ENCODE results near the gene ANO5.
"Not testable (repeated sequence)": the region's sequence is repeated elsewhere in the genome, so short reads cannot be mapped to it uniquely, and the experiment has no call there.

DNA sequence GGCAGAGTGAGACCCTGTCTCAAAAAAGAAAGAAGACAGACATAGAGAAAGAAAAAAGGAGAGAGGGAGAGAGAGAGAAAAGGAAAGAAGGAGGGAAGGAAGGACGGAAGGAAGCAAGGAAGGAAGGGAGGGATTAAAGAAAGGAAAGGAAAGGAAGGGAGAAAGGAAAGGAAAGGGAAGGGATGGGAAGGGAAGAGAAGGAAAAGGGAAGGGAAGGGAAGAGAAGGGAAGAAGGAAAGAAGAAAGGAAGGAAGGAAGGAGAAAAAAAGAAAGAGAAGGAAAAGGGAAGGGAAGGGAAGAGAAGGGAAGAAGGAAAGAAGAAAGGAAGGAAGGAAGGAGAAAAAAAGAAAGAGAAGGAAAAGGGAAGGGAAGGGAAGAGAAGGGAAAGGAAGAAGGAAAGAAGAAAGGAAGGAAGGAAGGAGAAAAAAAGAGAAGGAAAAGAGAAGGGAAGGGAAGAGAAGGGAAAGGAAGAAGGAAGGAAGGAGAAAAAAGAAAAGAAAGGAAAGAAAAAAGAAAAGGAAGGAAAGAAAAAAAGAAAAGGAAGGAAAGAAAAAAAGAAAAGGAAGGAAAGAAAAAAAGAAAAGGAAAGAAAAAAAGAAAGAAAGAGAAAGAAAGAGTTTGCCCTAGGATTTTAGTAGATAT, 76.2 kb downstream of the ANO5 start:
- TF ChIP-seq, protein P1, sequence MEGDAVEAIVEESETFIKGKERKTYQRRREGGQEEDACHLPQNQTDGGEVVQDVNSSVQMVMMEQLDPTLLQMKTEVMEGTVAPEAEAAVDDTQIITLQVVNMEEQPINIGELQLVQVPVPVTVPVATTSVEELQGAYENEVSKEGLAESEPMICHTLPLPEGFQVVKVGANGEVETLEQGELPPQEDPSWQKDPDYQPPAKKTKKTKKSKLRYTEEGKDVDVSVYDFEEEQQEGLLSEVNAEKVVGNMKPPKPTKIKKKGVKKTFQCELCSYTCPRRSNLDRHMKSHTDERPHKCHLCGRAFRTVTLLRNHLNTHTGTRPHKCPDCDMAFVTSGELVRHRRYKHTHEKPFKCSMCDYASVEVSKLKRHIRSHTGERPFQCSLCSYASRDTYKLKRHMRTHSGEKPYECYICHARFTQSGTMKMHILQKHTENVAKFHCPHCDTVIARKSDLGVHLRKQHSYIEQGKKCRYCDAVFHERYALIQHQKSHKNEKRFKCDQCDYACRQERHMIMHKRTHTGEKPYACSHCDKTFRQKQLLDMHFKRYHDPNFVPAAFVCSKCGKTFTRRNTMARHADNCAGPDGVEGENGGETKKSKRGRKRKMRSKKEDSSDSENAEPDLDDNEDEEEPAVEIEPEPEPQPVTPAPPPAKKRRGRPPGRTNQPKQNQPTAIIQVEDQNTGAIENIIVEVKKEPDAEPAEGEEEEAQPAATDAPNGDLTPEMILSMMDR (tag by site-specific recombination; IDR thresholded peaks at IDR 0.05): not testable (repeated sequence)
- TF ChIP-seq EGR2 (tag by site-specific recombination; IDR thresholded peaks at IDR 0.05; ENCODE audit: low read depth); KLF16 (tag by site-specific recombination; IDR thresholded peaks at IDR 0.05); ZNF2 (tag by site-specific recombination; IDR thresholded peaks at IDR 0.05); ZNF302 (tag by site-specific recombination; IDR thresholded peaks at IDR 0.05; ENCODE audit: low read depth); ZNF184 (tag by site-specific recombination; IDR thresholded peaks at IDR 0.05); ZNF350 (tag by site-specific recombination; IDR thresholded peaks at IDR 0.05); ZFP3 (tag by site-specific recombination; IDR thresholded peaks at IDR 0.05; ENCODE audit: low read depth); ZNF843 (tag by site-specific recombination; IDR thresholded peaks at IDR 0.05): not testable (repeated sequence)
- TF ChIP-seq, protein P2, sequence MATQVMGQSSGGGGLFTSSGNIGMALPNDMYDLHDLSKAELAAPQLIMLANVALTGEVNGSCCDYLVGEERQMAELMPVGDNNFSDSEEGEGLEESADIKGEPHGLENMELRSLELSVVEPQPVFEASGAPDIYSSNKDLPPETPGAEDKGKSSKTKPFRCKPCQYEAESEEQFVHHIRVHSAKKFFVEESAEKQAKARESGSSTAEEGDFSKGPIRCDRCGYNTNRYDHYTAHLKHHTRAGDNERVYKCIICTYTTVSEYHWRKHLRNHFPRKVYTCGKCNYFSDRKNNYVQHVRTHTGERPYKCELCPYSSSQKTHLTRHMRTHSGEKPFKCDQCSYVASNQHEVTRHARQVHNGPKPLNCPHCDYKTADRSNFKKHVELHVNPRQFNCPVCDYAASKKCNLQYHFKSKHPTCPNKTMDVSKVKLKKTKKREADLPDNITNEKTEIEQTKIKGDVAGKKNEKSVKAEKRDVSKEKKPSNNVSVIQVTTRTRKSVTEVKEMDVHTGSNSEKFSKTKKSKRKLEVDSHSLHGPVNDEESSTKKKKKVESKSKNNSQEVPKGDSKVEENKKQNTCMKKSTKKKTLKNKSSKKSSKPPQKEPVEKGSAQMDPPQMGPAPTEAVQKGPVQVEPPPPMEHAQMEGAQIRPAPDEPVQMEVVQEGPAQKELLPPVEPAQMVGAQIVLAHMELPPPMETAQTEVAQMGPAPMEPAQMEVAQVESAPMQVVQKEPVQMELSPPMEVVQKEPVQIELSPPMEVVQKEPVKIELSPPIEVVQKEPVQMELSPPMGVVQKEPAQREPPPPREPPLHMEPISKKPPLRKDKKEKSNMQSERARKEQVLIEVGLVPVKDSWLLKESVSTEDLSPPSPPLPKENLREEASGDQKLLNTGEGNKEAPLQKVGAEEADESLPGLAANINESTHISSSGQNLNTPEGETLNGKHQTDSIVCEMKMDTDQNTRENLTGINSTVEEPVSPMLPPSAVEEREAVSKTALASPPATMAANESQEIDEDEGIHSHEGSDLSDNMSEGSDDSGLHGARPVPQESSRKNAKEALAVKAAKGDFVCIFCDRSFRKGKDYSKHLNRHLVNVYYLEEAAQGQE (tag by site-specific recombination; IDR thresholded peaks at IDR 0.05): not testable (repeated sequence)
- TF ChIP-seq, protein P3, sequence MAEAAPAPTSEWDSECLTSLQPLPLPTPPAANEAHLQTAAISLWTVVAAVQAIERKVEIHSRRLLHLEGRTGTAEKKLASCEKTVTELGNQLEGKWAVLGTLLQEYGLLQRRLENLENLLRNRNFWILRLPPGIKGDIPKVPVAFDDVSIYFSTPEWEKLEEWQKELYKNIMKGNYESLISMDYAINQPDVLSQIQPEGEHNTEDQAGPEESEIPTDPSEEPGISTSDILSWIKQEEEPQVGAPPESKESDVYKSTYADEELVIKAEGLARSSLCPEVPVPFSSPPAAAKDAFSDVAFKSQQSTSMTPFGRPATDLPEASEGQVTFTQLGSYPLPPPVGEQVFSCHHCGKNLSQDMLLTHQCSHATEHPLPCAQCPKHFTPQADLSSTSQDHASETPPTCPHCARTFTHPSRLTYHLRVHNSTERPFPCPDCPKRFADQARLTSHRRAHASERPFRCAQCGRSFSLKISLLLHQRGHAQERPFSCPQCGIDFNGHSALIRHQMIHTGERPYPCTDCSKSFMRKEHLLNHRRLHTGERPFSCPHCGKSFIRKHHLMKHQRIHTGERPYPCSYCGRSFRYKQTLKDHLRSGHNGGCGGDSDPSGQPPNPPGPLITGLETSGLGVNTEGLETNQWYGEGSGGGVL (tag by site-specific recombination; IDR thresholded peaks at IDR 0.05): not testable (repeated sequence)
